ENCODE data around the gene SCN2B.

Gene SCN2B

DNA sequence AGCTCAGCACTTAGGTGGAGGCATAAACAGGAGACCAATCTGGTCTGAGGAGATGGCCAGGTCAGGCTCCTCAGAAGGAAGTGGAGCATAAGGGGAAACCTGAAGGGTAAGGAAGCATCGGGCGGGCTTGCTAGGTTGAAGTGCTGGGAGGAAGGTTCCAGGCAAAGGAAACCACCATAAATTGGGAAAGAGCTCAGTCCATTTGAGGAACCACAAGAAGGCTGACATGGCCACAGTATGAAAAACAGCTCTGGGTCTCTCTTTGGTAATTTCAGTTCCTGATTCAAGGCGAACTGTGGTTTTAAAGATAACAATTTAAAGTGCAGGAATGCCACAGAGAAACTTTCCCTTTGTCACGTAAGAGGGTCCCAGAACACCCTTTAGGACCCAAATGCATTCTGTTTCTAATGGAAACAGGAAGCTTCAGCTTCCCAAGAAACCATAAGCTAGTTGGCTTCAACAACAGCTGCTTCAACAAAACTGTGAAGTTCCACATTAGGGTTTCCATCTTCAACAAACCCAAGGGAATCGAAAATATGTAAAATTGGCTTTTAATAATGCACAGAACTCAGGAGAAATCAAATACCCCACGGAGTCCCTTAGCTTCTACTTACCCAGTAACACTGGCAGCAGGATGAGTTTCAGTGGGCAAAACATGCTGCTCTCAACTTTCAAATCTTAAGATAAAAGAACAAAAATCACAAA, 37.9 kb upstream of the SCN2B start:
- H3K4me3 ChIP-seq (replicated peaks; ENCODE audit: low read depth, low read length) = no peak overlapping the region
- no peak for DNase-seq (ENCODE audit: extremely low read depth, low read depth)
- TF ChIP-seq CTCF (IDR thresholded peaks at IDR 0.05; ENCODE audit: low read depth, low read length, missing control alignments) = no peak

- no peak for TF ChIP-seq CTCF (IDR thresholded peaks at IDR 0.05; ENCODE audit: low read depth, low read length, missing control alignments)
- no peak overlapping the region for H3K4me3 ChIP-seq (replicated peaks; ENCODE audit: low read depth, low read length)
- DNase-seq (ENCODE audit: extremely low read depth, low read depth) = no peak
Observed at GRCh38 chr11:118213781-118214180, 37.3 kb upstream of the SCN2B start.

- TF ChIP-seq CTCF (IDR thresholded peaks at IDR 0.05; ENCODE audit: low read depth, low read length, missing control alignments) = no peak
- H3K4me3 ChIP-seq (replicated peaks; ENCODE audit: low read depth, low read length) = no peak overlapping the region
- DNase-seq (ENCODE audit: extremely low read depth, low read depth) = no peak
Observed at GRCh38 chr11:118213201-118213600, 36.8 kb upstream of the SCN2B start.

DNA sequence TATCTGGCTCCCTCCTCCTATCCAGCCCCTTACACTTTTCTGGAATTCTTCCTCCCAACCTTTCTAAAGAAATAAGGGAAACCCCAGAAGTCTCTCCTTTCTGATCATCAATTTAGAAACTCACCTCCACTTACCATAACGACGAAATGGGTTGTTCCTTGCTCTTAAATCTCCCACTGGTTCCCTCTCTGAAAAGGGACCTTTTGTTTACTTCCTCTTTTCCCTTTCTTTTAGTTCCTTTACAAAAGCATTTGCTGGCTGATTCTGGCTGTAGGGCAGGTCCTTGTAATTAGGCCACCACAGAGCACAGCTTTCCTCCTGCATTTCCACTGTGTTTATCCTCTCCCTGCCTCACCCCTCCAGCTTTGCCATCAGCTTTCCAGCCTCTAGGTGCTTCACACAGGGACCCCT, 36.3 kb upstream of the SCN2B start:
- no peak for TF ChIP-seq CTCF (IDR thresholded peaks at IDR 0.05; ENCODE audit: low read depth, low read length, missing control alignments)
- DNase-seq (ENCODE audit: extremely low read depth, low read depth) = no peak

GRCh38 chr11:118212131-118212725, 35.8 kb upstream of the SCN2B start:
- DNase-seq (ENCODE audit: extremely low read depth, low read depth) = no peak
- no peak overlapping the region for H3K4me3 ChIP-seq (replicated peaks; ENCODE audit: low read depth, low read length)
- no peak for TF ChIP-seq CTCF (IDR thresholded peaks at IDR 0.05; ENCODE audit: low read depth, low read length, missing control alignments)

More for the DNA sequence above, 36.3 kb upstream of the SCN2B start:
- no peak overlapping the region for H3K4me3 ChIP-seq (replicated peaks; ENCODE audit: low read depth, low read length)

DNA sequence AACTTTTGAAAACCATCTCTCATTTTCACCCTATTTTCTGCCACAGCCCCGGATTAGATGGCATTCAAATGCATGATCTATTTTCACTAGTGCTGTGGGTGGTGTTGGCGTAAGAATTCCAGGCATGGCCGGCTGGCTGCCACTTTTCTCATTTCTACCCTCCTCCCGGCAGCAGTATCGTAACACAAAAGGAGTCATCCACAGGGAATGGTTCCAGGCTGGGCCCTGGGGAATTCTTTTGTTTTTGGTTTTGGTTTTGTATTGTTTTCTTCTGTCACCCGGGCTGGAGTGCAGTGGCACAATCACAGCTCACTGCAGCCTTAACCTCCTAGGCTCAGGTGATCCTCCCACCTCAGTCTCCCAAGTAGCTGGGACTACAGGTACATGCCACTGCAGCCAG, 34.6 kb upstream of the SCN2B start:
- H3K4me3 ChIP-seq (replicated peaks; ENCODE audit: low read depth, low read length) = no peak overlapping the region
- DNase-seq (ENCODE audit: extremely low read depth, low read depth) = no peak
- no peak for TF ChIP-seq CTCF (IDR thresholded peaks at IDR 0.05; ENCODE audit: low read depth, low read length, missing control alignments)
